GM19397 (cell line): ENCODE measurements around the gene VWF.
"Not testable (repeated sequence)": the region's sequence is repeated elsewhere in the genome, so short reads cannot be mapped to it uniquely, and the experiment has no call there.

Experiments
- ATAC-seq: cut with Tn5 transposase; IDR thresholded peaks from one replicate; pipeline ENCODE4 v1.9.1; 2021; ENCODE audit warnings: mild to moderate bottlenecking, moderate library complexity; ENCODE audit not compliant: unreplicated experiment

Gene VWF

DNA sequence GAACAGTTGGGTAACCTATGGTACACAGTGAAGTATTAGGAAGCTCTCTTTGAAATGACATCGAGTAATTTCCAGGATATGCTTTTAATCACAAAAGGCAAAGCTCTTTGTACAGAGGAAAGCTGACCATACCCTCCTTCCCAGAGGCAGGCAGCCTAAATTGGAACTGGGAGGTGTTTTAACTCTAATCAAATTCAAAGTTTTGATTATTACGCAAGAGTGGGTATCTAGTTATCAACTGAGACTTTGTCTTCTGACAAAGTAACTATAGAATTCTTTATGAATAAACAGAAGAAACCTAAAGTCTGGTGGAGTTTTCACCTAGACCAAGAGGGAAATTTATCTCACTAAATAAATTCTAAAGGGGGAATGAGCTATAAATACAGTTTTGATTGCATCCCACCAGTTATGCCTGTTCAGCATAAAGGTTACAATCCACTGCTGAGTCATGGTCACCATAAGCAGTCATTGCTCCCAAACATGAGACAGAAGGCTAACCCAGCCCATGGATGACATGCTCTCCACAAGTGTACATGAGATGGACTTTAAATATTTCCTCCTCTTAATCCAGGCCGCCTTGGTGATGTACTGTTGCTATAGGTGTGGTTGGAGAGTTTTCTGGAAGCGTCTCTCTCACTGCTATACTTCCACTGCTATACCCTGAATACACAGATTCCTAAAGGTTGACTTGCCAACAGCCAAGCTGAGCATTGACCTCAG lies 113.7 kb downstream of the VWF start:
- not testable (repeated sequence) for ATAC-seq

DNA sequence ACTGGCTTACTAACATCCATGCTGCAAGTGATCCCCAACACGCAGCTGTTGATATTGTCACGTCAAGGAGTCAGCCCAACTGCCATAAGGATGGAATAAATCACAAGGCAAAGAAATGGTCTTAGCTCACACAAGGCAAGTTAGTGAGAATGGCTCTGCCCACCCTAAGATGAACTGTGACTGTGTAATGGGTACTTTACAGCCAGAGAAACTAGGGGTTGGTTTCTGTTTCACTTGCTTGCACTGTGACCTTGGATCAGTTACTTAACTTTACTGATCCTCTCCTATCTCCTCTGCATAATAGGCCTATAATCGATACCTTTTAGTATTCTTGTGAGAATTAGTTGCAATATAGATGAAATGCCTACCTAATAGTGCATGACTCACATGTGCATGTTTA lies 127.2 kb downstream of the VWF start:
- no peak for ATAC-seq

DNA sequence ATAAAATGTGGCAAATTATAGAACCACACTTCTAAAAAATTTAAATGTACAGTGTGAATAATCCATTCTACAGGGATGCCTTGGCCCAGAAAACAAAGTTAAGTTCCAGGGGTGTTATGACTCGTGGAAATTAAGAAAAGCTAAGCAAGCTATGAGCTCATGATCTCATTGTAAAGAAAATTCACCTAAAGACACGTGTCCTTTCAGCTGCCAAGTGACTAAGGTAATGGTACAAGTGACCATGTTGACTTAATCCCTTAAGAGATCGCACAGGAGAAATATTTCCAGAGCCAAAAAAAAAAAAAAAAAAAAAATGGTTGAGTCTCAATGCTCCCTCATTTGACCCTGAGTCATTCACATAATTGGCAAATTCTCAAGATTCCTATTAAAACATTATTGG lies 128.0 kb downstream of the VWF start:
- no peak for ATAC-seq

DNA sequence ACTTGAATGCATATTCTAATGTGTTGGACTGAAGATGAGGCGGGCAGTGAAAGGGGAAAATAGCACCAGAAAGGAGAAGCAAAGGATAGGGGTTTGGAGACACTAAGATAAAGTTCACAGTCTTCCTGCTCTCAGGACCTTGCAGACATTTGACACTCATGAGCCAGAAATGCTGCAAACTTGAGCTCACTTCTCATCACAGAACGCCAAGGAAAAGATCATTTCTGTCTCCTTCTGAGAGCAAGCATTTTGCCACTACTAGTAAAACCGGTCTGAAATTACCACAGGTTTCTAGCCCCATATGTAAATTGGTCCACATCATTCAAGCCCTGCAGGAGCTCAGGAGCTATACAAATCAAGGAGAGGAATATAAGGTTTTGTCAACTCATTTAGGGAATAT lies 134.8 kb downstream of the VWF start:
- ATAC-seq = no peak

DNA sequence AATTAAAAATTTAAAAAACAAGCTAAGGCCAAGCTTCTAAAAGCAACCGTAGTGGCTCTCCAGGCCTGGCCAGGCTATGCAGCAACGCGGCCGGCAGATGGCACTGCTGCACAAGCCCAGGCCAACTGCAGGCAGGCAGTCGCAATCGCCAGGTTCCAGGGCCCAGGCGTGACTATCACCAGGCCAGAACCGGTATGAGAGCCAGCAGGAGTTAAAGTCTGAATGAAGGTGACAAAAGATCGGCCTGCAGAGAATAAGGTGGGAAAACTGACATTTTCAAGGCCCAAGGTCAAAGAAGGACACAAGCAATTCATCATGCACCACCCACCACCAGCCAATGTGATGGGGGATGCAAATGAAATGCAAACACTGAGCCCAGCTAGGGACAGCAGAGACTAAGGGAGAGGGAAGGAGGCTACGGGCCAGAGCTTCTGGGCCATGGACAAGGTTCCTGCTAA lies 135.8 kb downstream of the VWF start:
- ATAC-seq = peak; percentile 68

DNA sequence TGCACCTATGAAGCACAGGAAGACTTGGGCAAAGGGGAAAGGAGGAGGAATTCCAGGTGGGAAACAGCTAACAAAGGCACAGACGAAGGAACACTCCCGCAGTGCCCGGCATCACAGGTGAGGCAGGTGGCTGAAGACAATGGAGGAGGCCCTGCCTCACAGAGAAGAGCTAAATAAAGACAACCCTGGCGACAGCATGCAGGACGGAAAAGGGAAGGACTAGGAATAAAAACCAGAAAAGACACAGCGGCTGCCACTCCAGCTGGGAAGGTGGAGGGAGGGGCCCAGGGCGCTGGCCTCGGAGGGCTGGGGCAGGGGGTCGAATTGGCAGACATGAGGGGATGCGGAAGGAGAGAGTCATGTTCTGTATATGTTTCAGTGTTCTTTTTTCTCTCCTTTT lies 136.4 kb downstream of the VWF start:
- no peak for ATAC-seq

DNA sequence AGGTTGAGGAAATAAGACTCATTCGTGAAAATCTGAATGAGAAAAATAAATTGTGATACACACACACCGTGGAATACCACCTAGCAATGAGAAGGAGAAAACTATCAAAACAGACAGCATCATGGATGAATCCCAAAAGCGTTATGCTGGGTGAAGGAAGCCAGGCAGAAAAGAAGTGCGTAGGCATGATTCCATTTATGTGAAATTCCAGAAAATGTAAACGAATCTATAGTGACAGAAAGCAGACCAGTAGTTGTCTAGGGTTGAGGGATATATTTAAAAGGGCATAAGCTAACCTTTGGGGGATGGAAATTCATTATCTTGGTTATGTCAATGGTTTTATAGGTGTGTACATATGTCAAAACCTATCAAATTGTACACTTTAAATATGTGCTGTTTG lies 136.9 kb downstream of the VWF start:
- ATAC-seq = no peak

DNA sequence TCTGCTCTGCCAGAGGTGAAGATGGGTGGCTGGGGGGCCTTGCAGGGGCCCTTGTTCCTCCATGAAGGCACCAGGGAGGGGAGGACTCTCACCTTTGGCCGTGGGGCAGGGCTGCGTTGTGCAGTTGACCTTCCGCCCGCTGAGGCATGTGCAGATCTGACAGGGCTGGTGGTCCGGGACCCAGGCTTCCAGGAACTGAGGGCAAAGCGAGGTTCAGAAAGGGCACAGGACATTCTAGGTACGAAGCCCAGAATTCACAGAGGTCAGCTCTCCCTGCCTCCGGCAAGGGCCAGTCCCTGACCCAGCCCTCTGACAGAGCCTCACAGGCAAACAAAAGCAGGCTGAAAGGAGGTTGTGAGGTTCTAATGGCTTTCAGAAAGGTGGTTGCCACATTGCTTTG lies 139.0 kb downstream of the VWF start:
- no peak for ATAC-seq

DNA sequence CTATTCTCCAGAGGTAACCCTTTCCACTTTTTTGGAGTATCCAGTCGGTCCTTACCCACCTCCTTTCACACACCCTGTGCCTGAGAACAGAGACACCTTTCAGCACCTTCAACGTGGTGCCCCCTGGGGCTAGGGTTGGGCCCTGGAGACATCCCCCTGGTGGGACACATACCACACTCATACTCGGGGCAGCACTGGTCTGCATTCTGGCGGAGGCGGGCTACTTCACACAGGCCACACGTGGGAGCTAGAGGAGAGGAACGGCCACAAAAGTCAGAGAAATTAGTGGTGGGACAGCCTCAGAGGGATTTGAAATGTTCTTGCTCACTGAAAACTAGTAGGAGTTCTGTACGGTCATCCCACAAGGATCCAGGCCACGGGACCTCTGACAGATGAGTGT lies 139.6 kb downstream of the VWF start:
- no peak for ATAC-seq

DNA sequence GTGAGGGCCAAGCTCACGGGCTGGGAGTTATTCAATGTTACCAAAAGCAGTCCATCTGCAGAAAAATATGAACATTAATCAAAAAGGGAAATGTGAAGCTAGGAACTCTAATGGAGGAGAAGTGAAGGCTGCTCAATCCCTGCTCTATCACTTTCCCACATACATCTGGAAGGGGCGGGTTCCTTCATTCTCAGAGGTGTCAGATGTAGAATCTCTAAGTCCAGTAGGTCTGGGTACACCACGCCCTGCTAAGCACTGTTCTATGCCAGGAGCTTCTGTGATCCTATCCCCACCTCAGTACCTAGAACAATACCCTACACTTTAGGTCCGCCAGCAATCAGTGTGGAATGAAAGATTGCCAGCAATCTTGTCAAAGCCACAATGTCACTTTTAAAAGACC lies 142.4 kb downstream of the VWF start:
- ATAC-seq = no peak

DNA sequence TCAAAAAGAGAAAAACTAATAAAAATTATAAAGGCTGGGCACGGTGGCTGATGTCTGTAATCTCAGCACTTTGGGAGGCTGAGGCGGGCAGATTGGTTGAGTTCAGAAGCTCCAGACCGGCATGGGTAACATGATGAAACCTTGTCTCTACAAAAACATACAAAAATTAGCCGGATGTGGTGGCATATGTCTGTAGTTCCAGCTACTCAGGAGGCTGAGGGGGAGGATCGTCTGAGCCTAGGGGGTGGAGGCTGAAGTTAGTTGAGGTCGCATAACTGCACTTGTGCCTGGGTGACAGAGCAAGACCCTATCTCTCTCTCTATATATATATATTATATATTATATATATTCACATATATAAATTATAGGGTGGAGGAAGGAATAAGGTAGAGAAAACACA lies 146.9 kb downstream of the VWF start:
- ATAC-seq = no peak

DNA sequence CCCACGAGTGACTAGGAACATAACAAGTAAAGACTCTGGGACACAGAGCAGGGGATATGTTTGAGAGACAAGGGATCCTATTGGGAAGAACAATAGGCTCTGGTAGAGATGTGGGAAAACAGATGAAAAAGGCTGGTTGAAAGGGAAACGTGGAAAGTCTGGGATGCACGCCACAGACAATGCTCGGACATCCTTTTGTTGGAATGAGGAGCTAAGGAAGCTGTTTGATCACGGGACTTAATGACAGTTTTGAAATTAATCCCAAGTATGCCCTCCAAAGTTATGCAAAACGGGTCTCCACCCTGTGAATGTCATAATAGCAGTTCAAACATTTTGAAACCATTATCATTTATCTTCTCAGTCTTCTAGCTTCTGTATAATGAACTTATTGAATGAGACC lies 147.8 kb downstream of the VWF start:
- ATAC-seq = no peak

DNA sequence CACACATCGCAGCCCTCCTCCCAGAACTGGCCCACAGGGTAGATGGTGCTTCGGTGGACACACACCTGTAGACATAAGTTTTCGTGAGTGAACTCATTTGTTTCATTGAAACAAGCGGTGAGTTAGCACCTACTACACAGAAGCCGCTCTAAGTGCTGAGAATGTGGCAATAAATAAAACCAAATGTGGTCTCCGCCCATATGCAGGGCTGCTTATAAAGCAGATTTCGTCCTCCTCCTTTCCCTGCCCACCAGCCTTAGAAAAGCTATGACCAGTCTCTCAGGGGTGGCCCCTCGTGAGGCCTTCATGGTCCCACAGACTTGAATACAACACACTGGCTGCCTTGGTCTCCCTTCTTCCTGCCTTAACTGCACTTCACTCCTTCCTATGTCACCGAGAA lies 148.3 kb downstream of the VWF start:
- ATAC-seq = no peak

DNA sequence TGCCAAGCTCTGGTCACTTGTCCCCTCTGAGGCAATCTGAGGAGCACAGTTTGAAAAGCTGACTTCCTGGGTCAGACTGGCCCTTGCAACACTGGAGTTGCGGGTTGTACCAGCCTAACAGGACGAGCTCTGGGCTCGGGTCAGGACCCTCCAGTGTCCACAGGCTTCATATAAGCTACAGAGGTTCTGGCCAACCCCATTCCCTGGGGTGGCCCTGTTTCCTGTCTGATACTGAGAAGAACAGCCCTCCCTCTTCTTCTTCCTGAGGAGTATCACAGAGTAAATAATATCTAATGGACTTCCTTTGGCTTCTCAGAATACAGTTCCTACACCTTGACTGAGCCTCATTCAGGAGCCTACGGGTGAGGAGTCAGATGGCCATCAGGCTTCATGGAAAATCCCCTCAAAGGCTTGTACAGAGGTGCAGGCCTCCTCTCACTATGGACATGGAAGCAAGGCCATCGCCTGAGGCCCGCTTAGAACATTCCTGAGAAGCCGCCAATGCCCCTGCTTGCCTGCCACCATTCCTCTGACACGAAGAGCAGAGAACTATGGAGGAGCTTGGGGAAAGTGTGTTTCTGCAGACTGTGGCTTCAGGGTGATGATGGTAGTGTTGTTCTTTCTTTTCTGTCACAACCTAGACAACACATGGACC lies 150.9 kb downstream of the VWF start:
- ATAC-seq = no peak

DNA sequence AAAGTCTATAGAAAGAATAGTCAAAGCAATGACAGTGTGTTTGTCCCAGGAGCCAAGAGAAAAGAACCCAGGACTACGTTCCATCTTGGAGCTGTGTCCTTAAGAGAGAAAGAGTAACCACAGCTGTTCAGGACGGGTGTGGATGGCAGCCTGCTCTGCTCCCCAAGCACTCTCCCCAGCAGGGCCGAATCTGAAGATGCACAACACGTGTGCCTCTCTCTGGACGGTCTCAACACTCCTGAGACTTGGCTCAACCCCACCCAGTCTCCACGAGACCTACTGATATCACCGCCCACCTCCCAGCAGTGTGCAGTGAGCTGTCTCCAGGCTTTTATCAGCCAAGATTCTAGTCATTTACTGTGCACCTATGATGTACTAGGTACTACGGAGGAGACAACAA lies 152.1 kb downstream of the VWF start:
- ATAC-seq = no peak

DNA sequence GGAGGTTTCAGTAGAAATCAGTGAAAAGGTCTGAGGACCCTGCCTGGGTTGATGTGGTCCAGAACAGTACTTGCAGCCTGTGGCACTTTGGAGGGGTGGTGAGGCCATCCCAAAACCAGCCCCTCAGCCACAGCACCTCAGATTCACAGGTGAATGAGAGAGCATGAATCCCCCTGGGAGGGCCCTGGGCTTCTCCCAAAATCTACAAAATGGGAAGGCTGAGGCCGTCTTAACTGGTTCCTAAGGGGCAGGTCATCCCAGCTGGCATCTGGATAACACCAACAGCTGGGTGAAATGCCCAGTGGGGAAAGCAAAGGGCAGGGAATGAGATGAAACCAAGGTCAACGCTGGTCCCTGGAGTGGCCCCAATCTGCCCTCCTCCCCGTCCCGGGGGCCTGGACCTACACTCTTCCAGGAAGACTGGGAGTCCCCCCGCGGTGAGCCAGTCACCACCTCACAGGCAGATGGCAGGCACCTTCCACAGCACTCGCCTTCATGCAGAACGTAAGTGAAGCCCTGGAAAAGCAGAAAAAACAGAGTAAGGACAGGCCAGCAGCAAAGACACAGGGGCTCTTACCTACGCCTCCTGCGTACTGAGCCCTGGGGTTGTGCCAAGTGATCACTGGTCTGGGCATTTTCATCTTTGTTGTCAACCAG lies 153.1 kb downstream of the VWF start:
- no peak for ATAC-seq

DNA sequence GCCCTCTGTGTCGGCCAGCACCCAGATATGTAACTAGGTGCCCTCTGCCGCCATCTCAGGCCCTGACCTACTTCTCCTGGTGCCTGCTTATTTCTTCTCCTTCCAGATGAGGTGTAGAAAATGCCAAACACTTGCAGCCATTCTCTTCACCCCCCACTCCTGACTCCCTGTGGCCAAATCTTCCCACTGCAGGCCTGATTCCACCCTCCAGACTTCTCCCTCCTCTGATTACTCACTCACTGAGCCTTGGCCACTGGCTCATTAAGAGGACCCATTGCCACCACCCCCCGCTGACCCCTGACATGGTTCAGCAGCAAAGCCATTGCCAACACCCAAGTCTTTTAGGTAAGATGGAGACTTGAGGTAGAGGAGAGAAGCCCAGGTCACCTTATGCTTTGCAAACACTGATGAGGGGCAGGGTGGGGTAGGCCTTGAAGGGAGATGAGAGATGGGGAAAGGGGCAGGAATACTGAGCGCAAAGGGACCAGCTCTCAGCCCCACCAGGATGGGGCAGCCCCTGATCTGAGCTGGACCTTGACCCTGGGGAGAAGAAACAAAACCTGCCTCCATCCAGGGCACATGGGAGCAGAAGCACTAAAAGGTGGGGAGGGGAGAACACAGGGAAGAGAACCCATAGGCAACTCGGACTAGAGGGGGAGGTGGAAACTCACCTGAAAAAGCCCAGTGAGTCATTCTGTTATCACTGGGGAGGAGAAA lies 154.3 kb downstream of the VWF start:
- ATAC-seq = no peak

DNA sequence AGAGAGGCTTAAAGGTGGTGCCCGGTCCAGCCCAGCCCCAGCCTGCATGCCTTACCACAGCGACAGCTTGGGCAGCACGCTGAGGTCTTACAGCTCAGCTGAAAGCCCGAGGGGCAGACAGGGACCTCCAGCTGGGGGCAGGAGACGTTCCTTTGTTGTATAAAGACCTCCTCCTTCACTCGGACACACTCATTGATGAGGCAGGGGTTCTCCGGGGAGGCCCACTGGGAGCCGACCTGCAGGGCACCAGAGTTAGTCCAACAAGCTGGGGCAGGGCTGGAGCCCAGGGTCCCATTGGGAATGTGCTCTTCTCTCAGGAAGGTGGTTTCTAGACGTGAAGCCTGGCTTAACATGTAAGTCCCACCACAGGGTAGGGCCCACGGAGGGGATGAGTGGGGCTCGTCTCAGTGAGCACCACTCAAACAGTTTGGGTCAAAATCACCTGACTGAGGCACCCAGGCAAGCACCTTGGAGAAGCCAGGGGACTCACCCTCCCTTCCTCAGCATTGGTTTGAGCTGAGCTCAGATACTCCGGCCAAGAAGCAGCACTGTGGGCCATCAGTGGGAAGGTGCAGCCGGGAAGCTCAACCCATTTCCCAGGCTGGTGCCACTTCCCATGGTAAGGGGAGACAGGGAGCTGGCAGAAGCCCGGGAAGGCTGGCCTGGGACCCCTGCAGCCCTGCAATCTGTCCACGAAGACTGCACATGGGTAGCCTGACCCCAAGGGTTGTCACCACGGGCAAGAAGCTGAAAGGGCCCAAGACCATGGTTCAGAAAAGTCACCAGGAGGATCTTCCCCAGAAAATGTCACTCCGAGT lies 155.1 kb downstream of the VWF start:
- ATAC-seq = no peak

DNA sequence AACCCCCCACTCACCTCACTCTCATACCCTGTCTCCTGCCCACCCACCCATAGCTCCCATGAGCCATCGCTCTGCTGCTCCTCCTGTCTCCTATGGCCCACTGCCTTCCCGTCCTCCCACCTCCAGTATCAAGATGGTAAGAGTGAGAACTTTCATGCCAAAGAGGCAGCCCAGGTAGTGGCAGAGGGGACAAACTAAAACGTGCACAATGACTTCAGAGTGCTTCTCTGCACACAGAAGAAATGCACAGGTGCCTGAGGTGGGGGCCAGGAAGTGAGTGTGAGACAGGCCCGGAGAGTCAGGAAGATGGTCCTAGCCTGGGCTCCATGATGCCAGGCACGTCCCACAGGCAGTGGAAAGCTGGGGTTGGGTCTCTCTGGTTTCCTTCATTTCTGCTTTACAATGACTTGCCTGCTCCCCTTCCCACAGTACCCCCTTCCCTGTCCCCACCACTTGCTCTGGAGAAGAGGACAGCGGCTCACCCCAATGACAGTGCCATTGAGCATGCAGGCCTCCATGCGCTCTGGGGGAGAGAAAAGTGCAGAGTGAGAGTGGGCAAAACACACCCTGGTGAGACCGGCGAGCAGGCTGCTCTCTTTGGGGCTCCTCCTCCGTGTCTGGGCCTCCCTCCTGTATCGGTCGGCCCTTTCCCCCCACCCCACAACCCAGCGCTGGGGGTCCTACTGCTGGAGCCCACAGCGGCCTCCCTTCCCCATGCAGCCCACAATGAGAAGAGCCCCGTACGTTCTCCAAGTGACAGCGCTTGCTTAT lies 156.6 kb downstream of the VWF start:
- no peak for ATAC-seq

DNA sequence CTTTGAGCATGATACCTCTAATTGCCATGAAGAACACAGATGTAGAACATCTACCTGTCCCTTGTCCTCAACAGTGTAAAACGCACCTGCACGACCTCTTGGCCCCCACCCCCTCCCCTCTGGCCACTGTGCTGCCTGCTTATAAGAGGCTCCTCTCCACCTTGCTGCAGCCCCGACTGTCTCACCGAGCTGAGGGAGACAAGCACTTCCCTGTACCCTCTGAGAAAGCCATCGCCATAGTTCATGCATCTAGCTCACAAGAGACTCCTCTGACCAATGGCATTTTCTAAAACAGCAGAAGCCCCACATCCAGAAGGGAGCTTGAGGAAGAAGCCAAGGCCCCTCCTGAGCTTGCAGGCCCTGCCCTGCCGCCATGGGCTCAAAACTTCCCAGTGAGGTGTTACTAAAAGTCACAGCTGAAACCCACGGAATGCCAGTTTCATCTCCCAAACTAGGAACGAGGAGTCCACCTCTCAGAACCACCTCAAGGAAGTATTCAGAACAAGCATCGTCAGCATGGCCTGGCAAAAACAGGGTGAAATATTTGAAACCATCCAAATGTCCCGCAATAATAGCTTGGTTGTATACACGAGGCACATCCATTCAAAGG lies 157.9 kb downstream of the VWF start:
- no peak for ATAC-seq
